Activated naive CD4-positive, alpha-beta T cell treated with anti-CD3 and anti-CD28 coated beads, Interleukin-2, amount 10 ng/mL, durations not matched to agents 7 days and 5 days (primary cell): ENCODE results near the gene C4A.
"Not testable (repeated sequence)": the region's sequence is repeated elsewhere in the genome, so short reads cannot be mapped to it uniquely, and the experiment has no call there.

ENCODE experiments used
- CTCF ChIA-PET: fragments of 350-600 bp; sonication (Branson Sonifier 250); formaldehyde crosslinking; loops from one replicate; lab custom pipeline; 2021; ENCODE audit warnings: antibody characterized with exemption; lab: Charles Lee
- DNase-seq: peaks from one replicate; pipeline ENCODE4 v3.0.0-alpha.2; 2020
- H3K27ac Mint-ChIP-seq: one replicate; pipeline ENCODE4 v1.8.0; 2021; ENCODE audit warnings: mild to moderate bottlenecking, moderate library complexity, mixed read lengths
- H3K27me3 Mint-ChIP-seq: one replicate; pipeline ENCODE4 v1.8.0; 2021; ENCODE audit warnings: mild to moderate bottlenecking, mixed read lengths
- H3K36me3 Mint-ChIP-seq: one replicate; pipeline ENCODE4 v1.8.0; 2021; ENCODE audit warnings: mixed read lengths
- H3K4me1 Mint-ChIP-seq: one replicate; pipeline ENCODE4 v1.8.0; 2021; ENCODE audit warnings: mixed read lengths
- H3K4me3 Mint-ChIP-seq: one replicate; pipeline ENCODE4 v1.8.0; 2021; ENCODE audit warnings: mild to moderate bottlenecking, moderate library complexity, mixed read lengths
- H3K9me3 Mint-ChIP-seq: one replicate; pipeline ENCODE4 v1.8.0; 2021; ENCODE audit warnings: mixed read lengths

The C4A gene

DNA sequence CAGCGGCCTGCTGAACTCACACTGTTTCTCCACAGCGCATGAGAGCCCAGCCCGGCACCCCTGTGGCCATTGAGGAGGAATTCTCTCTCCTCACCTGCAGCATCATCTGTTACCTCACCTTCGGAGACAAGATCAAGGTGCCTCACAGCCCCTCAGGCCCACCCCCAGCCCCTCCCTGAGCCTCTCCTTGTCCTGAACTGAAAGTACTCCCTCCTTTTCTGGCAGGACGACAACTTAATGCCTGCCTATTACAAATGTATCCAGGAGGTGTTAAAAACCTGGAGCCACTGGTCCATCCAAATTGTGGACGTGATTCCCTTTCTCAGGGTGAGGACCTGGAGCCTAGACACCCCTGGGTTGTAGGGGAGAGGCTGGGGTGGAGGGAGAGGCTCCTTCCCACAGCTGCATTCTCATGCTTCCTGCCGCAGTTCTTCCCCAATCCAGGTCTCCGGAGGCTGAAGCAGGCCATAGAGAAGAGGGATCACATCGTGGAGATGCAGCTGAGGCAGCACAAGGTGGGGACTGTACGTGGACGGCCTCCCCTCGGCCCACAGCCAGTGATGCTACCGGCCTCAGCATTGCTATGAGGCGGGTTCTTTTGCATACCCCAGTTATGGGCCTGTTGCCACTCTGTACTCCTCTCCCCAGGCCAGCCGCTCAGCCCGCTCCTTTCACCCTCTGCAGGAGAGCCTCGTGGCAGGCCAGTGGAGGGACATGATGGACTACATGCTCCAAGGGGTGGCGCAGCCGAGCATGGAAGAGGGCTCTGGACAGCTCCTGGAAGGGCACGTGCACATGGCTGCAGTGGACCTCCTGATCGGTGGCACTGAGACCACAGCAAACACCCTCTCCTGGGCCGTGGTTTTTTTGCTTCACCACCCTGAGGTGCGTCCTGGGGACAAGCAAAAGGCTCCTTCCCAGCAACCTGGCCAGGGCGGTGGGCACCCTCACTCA lies 57.7 kb downstream of the C4A start:
- H3K4me3 Mint-ChIP-seq, CTCF ChIA-PET, H3K9me3 Mint-ChIP-seq, H3K4me1 Mint-ChIP-seq, H3K36me3 Mint-ChIP-seq, H3K27me3 Mint-ChIP-seq, H3K27ac Mint-ChIP-seq, DNase-seq: not testable (repeated sequence)

DNA sequence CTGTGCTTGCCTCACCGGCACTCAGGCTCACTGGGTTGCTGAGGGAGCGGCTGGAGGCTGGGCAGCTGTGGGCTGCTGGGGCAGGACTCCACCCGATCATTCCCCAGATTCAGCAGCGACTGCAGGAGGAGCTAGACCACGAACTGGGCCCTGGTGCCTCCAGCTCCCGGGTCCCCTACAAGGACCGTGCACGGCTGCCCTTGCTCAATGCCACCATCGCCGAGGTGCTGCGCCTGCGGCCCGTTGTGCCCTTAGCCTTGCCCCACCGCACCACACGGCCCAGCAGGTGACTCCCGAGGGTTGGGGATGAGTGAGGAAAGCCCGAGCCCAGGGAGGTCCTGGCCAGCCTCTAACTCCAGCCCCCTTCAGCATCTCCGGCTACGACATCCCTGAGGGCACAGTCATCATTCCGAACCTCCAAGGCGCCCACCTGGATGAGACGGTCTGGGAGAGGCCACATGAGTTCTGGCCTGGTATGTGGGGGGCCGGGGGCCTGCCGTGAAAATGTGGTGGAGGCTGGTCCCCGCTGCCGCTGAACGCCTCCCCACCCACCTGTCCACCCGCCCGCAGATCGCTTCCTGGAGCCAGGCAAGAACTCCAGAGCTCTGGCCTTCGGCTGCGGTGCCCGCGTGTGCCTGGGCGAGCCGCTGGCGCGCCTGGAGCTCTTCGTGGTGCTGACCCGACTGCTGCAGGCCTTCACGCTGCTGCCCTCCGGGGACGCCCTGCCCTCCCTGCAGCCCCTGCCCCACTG lies 58.6 kb downstream of the C4A start:
- H3K27me3 Mint-ChIP-seq, H3K27ac Mint-ChIP-seq, DNase-seq, CTCF ChIA-PET, H3K4me3 Mint-ChIP-seq, H3K36me3 Mint-ChIP-seq, H3K4me1 Mint-ChIP-seq, H3K9me3 Mint-ChIP-seq: not testable (repeated sequence)

GRCh38 chr6:32041050-32041321 lies 59.1 kb downstream of the C4A start:
- H3K27ac Mint-ChIP-seq, DNase-seq, H3K9me3 Mint-ChIP-seq, CTCF ChIA-PET, H3K27me3 Mint-ChIP-seq, H3K4me3 Mint-ChIP-seq, H3K4me1 Mint-ChIP-seq, H3K36me3 Mint-ChIP-seq: not testable (repeated sequence)

GRCh38 chr6:32041385-32041784 lies 59.5 kb downstream of the C4A start:
- H3K9me3 Mint-ChIP-seq, H3K4me3 Mint-ChIP-seq, DNase-seq, H3K27ac Mint-ChIP-seq, H3K27me3 Mint-ChIP-seq, H3K4me1 Mint-ChIP-seq, H3K36me3 Mint-ChIP-seq, CTCF ChIA-PET: not testable (repeated sequence)

GRCh38 chr6:32042276-32042675 lies 60.4 kb downstream of the C4A start:
- DNase-seq, H3K27ac Mint-ChIP-seq, CTCF ChIA-PET, H3K4me3 Mint-ChIP-seq, H3K36me3 Mint-ChIP-seq, H3K9me3 Mint-ChIP-seq, H3K27me3 Mint-ChIP-seq, H3K4me1 Mint-ChIP-seq: not testable (repeated sequence)

GRCh38 chr6:32043589-32044380 lies 61.9 kb downstream of the C4A start:
- H3K27me3 Mint-ChIP-seq, H3K36me3 Mint-ChIP-seq, H3K4me3 Mint-ChIP-seq, H3K4me1 Mint-ChIP-seq, H3K9me3 Mint-ChIP-seq, H3K27ac Mint-ChIP-seq, DNase-seq, CTCF ChIA-PET: not testable (repeated sequence)

GRCh38 chr6:32044916-32045315 lies 63.1 kb downstream of the C4A start:
- H3K27me3 Mint-ChIP-seq, H3K9me3 Mint-ChIP-seq, H3K4me1 Mint-ChIP-seq, DNase-seq, CTCF ChIA-PET, H3K4me3 Mint-ChIP-seq, H3K36me3 Mint-ChIP-seq, H3K27ac Mint-ChIP-seq: not testable (repeated sequence)

GRCh38 chr6:32045811-32046449 lies 64.1 kb downstream of the C4A start:
- H3K27ac Mint-ChIP-seq: no peak overlapping the region
- H3K4me1 Mint-ChIP-seq: peaks cover 2% of the 10 kb centered on the region
- no peaks in the 10 kb centered on the region for H3K9me3 Mint-ChIP-seq
- peaks cover 16% of the 10 kb centered on the region for H3K27me3 Mint-ChIP-seq
- CTCF ChIA-PET: no interaction called here
- no peak overlapping the region for H3K4me3 Mint-ChIP-seq
- no peaks in the 10 kb centered on the region for H3K36me3 Mint-ChIP-seq
- DNase-seq: no peak

- Mint-ChIP-seq H3K4me3 (no peak overlapping the region), H3K27me3 (peaks cover 17% of the 10 kb centered on the region), H3K36me3 (no peaks in the 10 kb centered on the region), H3K4me1 (peaks cover 2% of the 10 kb centered on the region), H3K27ac (no peak overlapping the region), H3K9me3 (no peaks in the 10 kb centered on the region)
- CTCF ChIA-PET: no interaction called here
- DNase-seq: no peak
These were observed 64.7 kb downstream of the C4A start for GRCh38 chr6:32046450-32047083.

DNA sequence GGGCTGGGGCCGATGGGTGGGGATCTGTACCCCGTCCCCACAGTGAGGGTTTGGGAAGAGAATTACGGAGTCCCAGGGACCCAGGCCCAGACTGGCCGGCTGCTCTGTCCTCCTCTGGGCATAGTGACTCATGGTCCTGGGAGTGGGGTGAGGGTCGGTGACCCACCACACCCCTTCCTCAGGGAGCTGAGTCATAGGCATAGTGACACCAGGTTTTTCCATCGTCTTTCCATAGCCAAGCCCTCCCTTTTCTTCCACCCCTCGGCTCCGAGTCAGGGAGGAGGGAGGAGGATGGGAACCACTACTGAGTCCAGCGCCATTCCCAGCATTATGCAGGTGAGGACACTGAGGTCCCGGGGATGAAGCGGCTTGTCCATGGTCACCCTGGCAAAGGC lies 65.2 kb downstream of the C4A start:
- Mint-ChIP-seq H3K36me3 (no peaks in the 10 kb centered on the region), H3K27me3 (peaks cover 17% of the 10 kb centered on the region), H3K9me3 (no peaks in the 10 kb centered on the region), H3K4me3 (no peak overlapping the region), H3K4me1 (peaks cover 2% of the 10 kb centered on the region), H3K27ac (no peak overlapping the region)
- no peak for DNase-seq
- CTCF ChIA-PET: no interaction called here

GRCh38 chr6:32047539-32047854 lies 65.6 kb downstream of the C4A start:
- H3K36me3 Mint-ChIP-seq: no peaks in the 10 kb centered on the region
- no peaks in the 10 kb centered on the region for H3K9me3 Mint-ChIP-seq
- no peak for DNase-seq
- CTCF ChIA-PET: interaction anchor here (1.4 kb wide), 1 partner anchor 738 kb away, joined by 5 read pairs; no protein-coding TSS in a partner anchor
- peaks cover 17% of the 10 kb centered on the region for H3K27me3 Mint-ChIP-seq
- peaks cover 2% of the 10 kb centered on the region for H3K4me1 Mint-ChIP-seq
- H3K27ac Mint-ChIP-seq: no peak overlapping the region
- H3K4me3 Mint-ChIP-seq: no peak overlapping the region

- DNase-seq: peak; percentile 73
- peaks cover 2% of the 10 kb centered on the region for H3K4me1 Mint-ChIP-seq
These were observed 66.3 kb downstream of the C4A start for GRCh38 chr6:32047855-32048766.

DNA sequence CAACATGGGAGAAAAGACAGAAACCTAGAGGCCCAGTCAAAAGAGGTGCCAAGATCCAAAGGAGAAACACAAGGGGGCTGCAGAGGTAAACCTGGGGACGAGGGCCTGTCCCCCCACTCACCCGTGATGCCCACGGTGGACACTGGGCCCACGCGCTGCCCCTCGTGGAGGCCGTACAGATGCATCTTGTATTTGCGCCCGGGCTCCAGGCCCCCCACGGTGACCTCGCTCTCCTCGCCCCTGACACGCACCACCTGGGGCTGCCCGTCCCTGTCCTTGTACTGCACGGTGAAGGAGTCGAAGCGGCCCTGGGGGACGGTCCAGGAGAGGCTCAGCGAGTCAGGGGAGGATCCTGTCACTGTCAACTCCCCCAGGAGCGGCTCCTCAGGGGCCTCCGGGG lies 67.3 kb downstream of the C4A start:
- not testable (repeated sequence) for H3K9me3 Mint-ChIP-seq, H3K4me1 Mint-ChIP-seq, H3K27ac Mint-ChIP-seq, DNase-seq, H3K4me3 Mint-ChIP-seq, H3K36me3 Mint-ChIP-seq
- peaks cover 17% of the 10 kb centered on the region for H3K27me3 Mint-ChIP-seq
- CTCF ChIA-PET: interaction anchor here (0.9 to 1.4 kb wide), 2 partner anchors 36 to 737 kb away, joined by 3 to 5 read pairs; no protein-coding TSS in a partner anchor

More at GRCh38 chr6:32047855-32048766, 66.3 kb downstream of the C4A start:
- H3K4me3 Mint-ChIP-seq: no peak overlapping the region
- H3K9me3 Mint-ChIP-seq: no peaks in the 10 kb centered on the region
- peaks cover 17% of the 10 kb centered on the region for H3K27me3 Mint-ChIP-seq
- no peaks in the 10 kb centered on the region for H3K36me3 Mint-ChIP-seq
- CTCF ChIA-PET: interaction anchor here (0.9 to 1.4 kb wide), 2 partner anchors 37 to 738 kb away, joined by 3 to 5 read pairs; no protein-coding TSS in a partner anchor
- no peak overlapping the region for H3K27ac Mint-ChIP-seq
